ENCODE data around the gene KCNJ8.

GRCh38 chr12:21773806-21774205, 700 bp downstream of the KCNJ8 start:
- TF ChIP-seq CTCF (IDR thresholded peaks at IDR 0.05; ENCODE audit: low read length): no peak
- TF ChIP-seq EZH2 (IDR thresholded peaks at IDR 0.05; ENCODE audit: borderline replicate concordance, low read length): no peak

All from OCI-LY1 (cell line).